Measurements from ENCODE around the gene OPCML. TPM values are rescaled to one million over a fixed set of nuclear protein-coding genes. Genes with fewer than 3 reads are reported as not detected.

OPCML gene
- total RNA-seq, 2 donors from 2014 or later: 0.60 to 1.3 TPM

DNA sequence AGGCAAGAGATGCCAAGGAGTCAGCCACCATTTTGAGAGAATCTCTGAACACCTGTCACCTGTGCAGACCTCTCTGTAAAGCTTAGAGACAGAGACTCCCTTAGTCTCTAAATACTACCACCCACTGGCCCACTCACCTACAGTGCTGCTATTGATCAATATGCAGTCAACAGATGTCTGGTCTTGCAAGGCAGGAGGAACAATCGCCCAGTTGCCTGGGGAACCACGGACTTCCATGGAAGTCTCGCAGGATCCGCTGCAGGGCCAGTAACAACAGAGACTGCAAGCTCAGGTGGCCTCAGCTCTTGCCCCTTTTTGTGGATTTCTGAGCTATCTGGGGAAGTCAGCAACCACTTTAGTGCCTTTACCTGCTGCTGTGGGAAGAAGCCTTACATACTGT is 195.1 kb downstream of the OPCML start:
- intact Hi-C loops (cut with DNase I): no loop called here
- no peak for DNase-seq (ENCODE audit: low spot score)

DNA sequence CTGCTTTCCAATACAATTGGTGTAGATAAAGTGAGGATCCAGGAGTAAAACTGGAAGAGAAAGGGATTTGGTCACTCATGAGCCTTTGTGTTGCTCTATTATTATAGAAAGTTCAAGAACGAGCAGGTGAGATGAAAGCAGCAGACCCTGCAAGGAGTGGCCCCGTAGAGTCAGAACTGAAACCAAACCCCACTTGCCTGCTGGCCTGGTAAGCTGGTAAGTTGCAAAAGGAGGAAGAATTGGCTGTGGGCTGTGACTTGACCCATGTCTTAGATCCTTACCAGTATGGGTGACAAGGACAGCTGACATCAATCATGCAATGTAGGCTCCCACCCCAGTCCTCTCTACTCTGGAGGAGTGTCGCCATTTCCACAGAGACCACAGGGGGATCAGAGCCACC is 201.3 kb downstream of the OPCML start:
- intact Hi-C loops (cut with DNase I): loop anchor here in 1 of 2 donors (5.0 kb wide), 1 partner anchor 894 kb away; no protein-coding TSS in a partner anchor
- no peak for DNase-seq (ENCODE audit: low spot score)

DNA sequence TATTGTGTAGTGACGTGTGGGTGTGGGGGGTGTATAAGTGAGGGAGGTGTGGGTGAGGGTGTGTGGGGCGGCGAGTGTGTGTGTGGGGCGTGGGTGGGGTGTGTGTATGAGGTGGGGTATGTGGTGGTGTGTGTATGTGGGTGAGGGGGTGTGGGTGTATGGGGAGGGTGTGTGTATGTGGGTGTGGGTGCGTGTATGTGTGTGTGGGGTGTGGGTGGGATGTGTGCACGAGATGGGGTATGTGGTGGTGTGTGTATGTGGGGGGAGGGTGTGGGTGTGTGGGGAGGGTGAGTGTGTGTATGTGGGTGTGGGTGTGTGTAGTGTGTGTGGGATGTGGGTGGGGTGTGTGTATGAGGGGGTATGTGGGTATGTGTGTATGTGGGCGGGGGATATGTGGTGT is 205.5 kb downstream of the OPCML start:
- DNase-seq (ENCODE audit: low spot score): no peak
- intact Hi-C loops (cut with DNase I): loop anchor here in 1 of 2 donors (5.0 kb wide), 1 partner anchor 1060 kb away; no protein-coding TSS in a partner anchor

DNA sequence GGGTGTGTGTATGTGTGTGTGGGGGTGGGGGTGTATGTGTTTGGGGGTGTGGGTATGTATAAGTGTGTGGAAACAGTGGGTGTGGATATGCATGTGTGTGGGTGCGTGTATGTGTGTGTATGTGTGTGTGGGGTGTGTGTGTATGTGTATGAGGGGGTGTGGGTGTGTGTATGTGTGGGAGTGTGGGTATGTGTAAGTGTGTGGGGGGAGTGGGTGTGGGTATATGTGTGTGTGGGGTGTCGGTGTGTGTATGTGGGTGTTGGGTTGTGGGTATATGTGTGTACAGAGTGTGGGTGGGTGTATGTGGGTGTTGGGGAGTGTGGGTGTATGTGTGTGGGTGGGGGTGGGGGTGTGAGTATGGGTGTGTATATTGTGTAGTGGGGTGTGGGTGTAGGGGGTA is 206.0 kb downstream of the OPCML start:
- no peak for DNase-seq (ENCODE audit: low spot score)
- intact Hi-C loops (cut with DNase I): loop anchor here in 1 of 2 donors (5.0 kb wide), 1 partner anchor 1059 kb away; no protein-coding TSS in a partner anchor

DNA sequence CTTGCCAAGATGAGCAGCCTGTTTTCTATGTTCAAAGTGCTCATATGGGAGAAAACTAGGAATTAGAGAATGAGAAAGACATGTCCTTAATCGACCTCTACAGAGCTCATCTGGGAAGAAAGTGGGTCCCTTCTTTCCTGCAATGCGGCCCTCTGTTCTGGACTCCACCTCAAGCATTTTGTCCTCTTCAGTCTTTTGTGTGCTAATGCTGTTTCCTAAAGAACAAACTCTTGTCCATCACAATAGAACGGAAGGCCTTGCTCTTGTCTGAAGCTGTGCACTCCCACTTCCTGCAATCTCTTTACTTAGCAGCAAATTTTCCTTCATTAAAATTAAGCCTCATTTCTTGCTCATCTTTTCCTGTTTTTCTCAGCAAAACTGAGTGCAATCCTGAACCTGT is 206.6 kb downstream of the OPCML start:
- intact Hi-C loops (cut with DNase I): loop anchor here in 1 of 2 donors (5.0 kb wide), 1 partner anchor 1058 kb away; no protein-coding TSS in a partner anchor
- no peak for DNase-seq (ENCODE audit: low spot score)

DNA sequence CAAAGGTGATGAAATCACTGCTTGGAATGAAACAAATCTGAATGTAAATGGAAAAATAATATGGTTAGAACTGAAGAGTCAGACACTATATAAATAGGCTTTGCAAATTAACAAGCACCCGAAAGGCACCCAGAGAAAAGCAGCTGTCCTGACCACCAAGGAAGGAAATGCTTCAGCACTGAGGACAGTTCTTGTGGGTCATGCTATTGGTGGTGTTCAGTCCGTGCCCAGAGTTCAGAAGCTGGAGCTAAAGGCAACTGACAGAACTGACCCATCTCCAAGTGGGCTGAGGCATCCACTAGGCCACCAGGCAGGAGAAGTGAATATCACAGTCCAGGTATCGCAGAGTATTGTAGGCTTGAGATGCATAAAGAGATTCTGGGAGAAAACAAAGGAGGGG is 208.9 kb downstream of the OPCML start:
- intact Hi-C loops (cut with DNase I): no loop called here
- DNase-seq (ENCODE audit: low spot score): no peak

DNA sequence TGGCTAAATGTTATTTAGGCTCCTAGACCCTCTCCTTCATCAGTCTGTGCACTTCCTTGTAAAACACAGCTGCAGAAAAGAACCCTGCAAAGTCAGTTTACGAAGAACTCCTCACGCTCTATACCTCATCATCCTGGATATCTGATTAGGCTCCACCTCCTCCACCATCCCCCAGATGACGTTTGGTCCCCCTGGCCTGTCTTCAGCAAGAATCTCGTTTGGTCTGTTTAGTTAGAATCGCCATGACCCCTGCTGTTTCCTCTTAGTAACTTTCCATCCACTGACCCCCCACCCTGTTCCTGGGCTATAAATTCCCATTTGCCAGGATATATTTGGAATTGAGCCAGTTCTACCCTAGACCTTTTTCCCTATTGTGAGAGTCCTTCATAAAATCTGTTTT is 214.1 kb downstream of the OPCML start:
- no peak for DNase-seq (ENCODE audit: low spot score)
- intact Hi-C loops (cut with DNase I): no loop called here

DNA sequence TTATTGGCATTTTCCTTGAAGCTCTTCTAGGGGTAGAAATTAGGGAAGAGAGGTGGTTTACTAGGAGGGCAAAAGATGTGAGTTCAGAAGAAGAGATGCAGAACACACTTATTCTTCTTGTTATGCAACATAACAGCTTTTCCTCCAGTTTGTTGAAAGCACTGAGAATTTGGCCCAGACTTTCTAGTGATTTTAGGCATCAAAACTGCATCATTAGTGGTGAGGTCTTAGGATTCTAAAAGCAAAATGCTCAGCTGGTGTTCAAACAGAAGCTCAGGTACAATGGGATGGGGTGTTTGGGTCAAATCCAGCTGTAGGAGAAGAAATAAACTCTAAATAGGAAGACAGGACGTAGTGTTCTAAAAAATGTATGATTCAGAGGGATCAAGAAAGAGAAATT is 221.1 kb downstream of the OPCML start:
- intact Hi-C loops (cut with DNase I): no loop called here
- no peak for DNase-seq (ENCODE audit: low spot score)

DNA sequence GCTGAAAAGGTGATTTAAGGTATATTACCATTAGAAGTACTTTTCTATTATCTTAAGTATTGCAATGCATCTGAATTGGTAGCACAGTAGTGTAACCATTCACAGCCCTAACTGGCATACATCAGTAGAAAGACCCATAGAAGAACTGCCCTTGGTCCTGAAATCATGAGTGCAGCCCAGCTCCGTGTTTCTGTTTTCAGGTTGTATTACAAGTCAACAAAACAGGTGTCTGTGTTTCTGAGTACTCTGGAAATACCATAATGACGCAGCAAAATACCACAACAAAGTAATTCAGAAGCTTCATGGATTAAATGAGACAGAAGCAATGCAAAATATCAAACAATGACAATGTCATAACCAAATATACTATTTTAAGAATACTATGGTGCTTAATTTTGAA is 226.3 kb downstream of the OPCML start:
- DNase-seq (ENCODE audit: low spot score): no peak
- intact Hi-C loops (cut with DNase I): no loop called here

DNA sequence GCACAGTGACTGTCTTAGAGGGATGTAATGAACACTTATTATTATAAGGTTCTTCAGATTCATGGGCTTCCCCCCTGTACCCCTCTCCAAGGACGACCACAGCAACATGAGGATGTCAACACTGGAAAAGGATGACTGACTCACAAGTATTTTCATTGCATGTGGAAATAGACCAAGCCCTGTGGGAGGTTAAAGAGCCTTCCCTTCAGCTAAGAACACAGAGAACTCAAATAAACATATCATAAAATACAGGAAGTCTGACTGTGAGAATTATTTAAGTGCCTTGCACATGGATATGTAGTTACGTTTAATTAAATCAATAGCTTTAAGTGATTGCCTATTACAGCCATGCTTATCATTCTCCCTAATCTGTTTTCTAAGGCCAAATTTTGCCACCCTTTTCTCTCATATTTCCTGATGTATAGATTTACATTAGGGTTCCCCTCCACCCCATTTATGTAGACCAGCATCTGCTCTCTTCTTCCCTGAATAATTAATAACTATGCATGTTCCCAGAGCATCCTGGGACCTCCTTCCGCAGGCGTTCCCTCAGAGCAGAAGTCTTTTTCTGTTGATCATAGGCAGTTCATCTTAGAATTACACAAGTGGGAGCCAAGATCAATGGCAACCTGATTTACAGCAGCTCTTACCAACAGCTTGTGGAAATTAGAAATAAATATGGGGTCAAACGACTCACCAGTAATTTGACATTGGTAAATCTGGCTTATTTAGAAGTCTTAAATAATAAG is 226.9 kb downstream of the OPCML start:
- no peak for DNase-seq (ENCODE audit: low spot score)
- intact Hi-C loops (cut with DNase I): no loop called here

DNA sequence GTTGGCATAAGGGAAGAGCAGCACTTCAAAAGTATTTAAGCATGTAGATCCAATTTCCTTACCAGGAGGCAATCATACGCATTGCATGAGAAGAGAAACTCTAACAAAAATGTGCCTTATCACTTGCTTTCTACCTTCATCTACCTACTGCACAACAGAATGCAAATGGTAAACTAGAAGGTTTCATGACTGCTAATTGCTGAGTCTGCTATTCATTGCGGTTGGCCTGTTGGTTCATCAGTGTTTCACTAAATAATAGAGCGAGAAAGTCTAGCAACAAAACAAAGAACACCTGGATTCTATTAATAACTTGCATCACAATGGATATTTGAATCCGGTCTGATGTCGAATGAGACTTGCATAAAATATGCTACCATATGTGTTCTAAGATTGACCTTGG is 229.0 kb downstream of the OPCML start:
- intact Hi-C loops (cut with DNase I): loop anchor here in 1 of 2 donors (5.0 kb wide), 1 partner anchor 976 kb away; no protein-coding TSS in a partner anchor

DNA sequence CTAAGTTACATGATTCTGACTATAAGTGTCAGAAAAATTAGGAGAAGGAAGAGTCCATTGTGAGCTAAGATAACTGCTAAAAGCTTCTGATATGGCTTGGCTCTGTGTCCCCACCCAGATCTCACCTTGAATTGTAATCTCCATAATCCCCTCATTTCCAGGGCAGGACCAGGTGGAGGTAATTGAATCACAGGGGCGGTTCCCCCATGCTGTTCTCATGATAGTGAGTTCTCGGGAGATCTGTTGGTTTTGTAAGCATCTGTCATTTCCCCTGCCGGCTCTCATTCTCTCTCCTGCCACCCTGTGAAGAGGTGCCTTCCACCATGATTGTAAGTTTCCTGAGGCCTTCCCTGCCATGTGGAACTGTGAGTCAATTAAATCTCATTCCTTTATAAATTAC is 230.2 kb downstream of the OPCML start:
- intact Hi-C loops (cut with DNase I): loop anchor here in 1 of 2 donors (5.0 kb wide), 1 partner anchor 975 kb away; no protein-coding TSS in a partner anchor
- no peak for DNase-seq (ENCODE audit: low spot score)

More for the DNA sequence above, 229.0 kb downstream of the OPCML start:
- DNase-seq (ENCODE audit: low spot score): no peak

DNA sequence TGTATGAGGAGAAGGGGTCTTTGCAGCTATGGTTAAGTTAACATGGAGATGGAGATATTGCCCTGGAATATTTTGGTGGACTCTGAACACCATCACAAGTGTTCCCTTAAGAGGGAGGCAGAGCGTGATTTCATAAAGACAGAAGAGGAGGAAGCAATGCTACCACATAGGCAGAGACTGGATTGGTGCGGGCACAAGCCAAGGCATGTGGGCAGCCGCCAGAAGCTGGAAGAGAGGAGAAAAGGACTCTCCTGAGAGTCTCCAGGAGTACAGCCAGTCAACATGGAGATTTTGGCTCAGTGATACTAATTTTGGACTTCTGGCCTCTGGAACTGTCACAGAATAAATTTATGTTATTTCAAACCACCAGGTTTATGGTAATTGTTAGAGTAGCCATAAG is 231.6 kb downstream of the OPCML start:
- intact Hi-C loops (cut with DNase I): loop anchor here in 1 of 2 donors (5.0 kb wide), 1 partner anchor 973 kb away; no protein-coding TSS in a partner anchor

DNA sequence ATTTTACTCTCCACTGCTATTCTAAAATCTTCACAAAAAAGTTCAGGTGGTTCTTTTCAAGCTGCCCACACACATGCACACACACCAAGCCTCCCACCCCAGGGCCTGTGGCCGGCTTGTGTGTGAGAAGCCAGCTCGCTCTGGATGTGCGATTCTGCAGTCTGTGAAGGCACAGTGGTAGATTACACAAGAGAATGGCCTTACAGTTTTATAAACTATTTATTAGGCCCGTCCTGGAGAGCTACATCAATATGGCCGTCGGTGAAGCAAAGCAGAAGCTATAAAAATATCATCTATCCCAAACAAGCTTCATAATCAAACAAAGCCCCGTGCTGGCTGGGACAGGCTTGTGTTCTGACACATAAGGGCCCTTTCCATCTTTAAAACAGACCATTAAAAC is 240.5 kb downstream of the OPCML start:
- intact Hi-C loops (cut with DNase I): no loop called here

More for the DNA sequence above, 231.6 kb downstream of the OPCML start:
- no peak for DNase-seq (ENCODE audit: low spot score)

DNA sequence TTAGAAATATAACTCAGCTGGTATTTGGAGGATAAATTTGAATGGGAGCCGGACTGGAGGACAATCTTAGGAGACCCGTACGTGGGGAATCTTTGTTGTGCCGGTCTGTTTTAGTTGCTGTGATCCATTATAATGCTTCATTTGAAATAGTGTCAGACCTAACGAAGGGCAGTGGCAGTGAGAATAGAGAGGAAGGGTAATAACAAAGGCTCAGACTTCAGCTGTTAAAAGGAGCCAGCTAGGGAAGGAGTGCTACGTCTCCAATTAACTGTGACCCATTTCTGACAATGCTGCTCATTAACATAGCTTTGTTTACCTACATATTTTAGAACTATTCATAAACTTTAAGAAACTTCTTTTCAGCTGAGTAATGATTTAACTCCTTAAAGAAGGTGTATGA is 246.9 kb downstream of the OPCML start:
- intact Hi-C loops (cut with DNase I): no loop called here

More for the DNA sequence above, 240.5 kb downstream of the OPCML start:
- DNase-seq (ENCODE audit: low spot score): no peak

DNA sequence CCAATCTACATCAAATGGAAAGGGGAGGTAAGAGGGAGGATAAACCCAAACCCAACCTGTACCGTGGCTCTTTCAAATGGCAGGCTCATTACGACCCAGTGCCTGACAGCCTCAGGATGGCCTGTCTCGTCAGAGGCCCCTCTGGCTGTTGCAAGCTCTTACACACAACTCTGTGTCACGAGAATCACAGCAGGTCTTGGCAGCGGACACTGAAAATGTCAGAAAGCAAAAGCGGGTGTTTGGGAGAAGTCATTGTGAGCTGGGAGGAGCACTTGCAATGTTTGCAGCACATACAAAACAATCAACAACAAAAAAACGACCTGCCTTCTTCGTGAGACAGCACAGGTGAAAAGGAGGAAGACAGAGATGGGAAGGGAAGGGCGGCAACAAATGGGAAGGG is 248.1 kb downstream of the OPCML start:
- DNase-seq (ENCODE audit: low spot score): no peak
- intact Hi-C loops (cut with DNase I): no loop called here

More for the DNA sequence above, 246.9 kb downstream of the OPCML start:
- DNase-seq (ENCODE audit: low spot score): no peak

DNA sequence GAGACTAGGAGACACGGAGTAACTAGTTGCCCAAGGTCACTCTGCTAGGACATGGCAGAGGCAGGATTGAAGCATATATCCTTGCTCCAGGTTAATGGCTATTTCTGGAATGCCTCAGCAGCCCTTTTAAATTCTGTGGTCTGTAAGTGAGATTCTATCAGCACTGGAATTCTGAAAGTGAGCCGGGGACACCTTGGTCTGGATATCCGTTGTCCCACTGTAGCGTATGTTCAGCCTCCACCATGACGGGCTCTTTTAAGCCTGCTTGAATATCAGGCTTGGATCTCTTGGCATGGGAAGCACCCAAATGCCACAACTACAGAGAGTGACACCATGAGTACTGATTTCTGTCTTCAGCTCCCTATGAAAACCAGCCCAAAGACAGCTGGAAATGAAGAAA is 254.4 kb downstream of the OPCML start:
- no peak for DNase-seq (ENCODE audit: low spot score)
- intact Hi-C loops (cut with DNase I): no loop called here

DNA sequence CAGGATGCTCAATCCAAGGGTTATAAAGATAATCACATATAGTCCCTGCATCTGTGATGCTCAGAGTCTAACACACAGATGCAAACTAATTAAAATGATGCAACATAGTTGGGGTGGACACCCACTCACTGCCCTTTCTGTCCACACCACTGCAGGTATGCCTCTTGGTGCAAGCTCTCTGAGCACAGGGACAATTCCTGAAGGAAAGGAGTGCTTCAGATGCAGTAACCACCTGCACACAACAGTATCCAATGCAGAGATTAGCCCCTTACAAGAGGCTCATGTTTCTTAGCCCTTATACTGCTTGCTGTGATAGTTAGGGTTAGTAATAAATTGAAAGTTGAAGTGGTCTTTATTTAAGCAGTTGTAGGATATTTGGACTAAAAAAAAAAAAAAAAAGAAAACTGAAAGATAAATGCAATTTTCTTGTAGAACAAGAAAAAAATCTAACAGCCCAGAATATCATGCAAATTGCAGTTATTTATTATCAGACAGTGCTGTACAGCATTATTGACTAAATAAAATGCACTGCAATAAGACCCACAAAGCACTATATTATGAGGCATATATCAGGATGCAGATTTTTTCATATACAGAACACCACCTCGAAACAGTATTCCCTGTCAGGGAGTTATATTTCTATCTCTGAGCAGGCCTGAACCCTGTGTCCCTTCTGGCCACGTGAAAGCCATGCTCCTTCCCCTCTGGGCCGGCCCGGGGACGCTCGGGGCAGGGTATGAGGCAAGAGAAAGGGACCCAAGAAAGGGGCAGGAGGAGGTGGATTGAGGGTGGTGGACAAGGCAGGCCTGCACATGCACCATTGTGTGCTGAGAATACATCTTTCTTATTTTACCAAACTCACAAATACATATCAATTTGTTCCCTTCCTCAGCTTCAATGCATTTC is 260.2 kb downstream of the OPCML start:
- DNase-seq (ENCODE audit: low spot score): no peak
- intact Hi-C loops (cut with DNase I): no loop called here

DNA sequence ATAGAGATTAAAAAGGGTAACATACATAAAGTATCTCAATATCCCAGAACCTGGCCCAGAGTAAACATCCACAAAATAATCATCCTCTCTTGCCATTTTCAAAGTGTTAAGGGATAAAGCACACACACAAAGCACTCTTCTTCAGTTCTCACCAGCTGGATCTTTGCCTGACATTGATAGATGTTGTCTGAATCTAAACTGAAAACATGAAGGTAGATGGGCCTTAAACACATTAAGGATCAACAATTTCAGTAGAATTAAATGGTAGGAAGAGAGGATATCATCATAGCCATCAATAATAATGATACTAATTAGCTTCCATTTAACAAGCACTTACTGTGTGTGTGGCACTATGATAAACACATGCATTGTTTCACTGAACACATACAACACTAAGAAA is 261.1 kb downstream of the OPCML start:
- intact Hi-C loops (cut with DNase I): no loop called here
- DNase-seq (ENCODE audit: low spot score): no peak

DNA sequence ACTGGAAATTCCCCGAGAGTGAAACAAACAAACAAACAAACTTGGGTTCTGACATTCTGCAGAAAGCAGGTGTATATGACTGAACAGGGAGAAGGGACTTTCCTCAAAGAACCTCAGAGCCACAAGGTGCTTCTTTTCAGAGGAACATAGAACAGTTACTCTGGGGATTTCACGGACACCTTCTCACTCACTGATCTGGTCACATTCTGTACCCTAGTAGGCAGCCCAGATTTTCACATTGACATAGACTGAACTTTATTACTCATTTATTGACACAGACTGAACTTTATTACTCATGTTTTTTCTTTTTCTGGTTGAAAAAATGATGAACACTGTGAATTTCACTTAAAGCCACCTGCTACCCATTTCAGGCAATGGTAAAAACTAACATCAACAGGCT is 263.0 kb downstream of the OPCML start:
- intact Hi-C loops (cut with DNase I): no loop called here
- no peak for DNase-seq (ENCODE audit: low spot score)

Measured in posterior vena cava (tissue), 2 donors.